ENCODE results near the gene PHF21B.

The PHF21B gene

DNA sequence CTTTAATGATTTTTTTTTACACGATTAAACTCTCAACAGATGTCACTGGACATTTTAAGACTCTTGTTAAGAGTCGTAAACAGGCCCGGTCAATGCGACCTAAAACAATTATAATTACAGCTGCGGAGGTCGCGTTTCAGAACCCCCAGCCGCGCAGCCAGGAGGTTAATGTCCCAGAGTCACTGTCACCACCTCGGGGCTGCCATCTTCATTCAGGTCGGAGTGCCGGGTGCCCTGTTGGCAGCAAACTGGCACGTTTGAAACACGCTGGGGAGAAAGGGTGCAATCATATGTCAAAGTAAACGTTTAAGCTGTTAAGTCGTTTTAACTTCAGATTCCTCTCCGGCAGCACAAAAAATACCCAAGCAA, 711 bp upstream of the PHF21B start:
- Histone ChIP-seq H3K4me3 (ENCODE audit: low read length) (no peak overlapping the region), H3K9ac (ENCODE audit: low read length) (no peak overlapping the region), H3K9me3 (ENCODE audit: control insufficient read depth, low read length) (no peaks in the 10 kb centered on the region), H3K36me3 (ENCODE audit: control insufficient read depth, insufficient read depth, low read length) (no peaks in the 10 kb centered on the region), H3K4me1 (ENCODE audit: control insufficient read depth, insufficient read depth, low read length) (no peaks in the 10 kb centered on the region), H3K27me3 (ENCODE audit: control insufficient read depth, insufficient read depth, low read length) (peaks cover 66% of the 10 kb centered on the region)

DNA sequence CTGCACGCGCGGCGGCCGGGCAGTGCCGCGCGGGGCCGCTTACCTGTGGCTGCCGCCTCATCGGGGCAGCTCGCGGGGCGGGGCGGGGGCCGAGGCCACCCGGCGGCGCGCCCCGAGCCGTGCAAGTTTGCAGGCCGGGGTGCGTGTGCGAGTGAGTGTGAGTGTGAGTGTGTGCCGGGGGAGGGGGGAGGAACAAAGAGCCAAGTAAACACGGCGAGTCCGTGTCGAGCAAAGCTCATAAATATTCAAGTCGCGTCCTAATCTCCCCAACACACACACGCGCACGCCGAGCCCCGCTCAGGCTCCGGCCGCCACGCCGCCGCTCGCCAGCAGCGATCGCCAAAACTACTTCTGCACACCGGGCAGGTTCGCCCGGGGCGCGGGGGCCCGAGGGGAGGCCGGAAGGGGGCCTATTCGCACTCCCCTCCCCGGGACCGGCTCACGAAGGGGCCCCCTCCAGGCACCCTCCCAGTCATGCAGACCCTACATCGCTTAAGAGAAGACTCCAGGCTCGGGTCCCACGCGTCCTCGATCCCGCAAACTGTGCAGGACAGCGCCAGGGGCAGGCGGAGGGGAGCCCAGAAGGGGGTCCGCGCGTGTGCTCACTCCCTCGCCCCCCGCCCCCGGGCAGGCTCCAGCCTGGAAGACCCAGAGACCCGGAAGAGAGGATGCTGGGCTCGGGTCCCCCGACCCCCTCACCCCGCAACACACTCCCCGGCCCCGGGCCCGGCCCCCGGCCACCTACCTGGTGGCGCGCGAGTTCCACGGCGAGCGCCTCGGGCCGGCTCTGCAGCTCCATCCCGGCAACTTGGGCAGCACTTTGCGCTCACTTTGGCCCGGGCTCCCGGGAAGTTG, 827 bp downstream of the PHF21B start:
- peaks cover 75% of the 10 kb centered on the region for H3K27me3 ChIP-seq (ENCODE audit: control insufficient read depth, insufficient read depth, low read length)
- H3K9ac ChIP-seq (ENCODE audit: low read length) = no peak overlapping the region
- H3K36me3 ChIP-seq (ENCODE audit: control insufficient read depth, insufficient read depth, low read length) = no peaks in the 10 kb centered on the region
- no peaks in the 10 kb centered on the region for H3K9me3 ChIP-seq (ENCODE audit: control insufficient read depth, low read length)
- no peak overlapping the region for H3K4me3 ChIP-seq (ENCODE audit: low read length)
- H3K4me1 ChIP-seq (ENCODE audit: control insufficient read depth, insufficient read depth, low read length) = no peaks in the 10 kb centered on the region

DNA sequence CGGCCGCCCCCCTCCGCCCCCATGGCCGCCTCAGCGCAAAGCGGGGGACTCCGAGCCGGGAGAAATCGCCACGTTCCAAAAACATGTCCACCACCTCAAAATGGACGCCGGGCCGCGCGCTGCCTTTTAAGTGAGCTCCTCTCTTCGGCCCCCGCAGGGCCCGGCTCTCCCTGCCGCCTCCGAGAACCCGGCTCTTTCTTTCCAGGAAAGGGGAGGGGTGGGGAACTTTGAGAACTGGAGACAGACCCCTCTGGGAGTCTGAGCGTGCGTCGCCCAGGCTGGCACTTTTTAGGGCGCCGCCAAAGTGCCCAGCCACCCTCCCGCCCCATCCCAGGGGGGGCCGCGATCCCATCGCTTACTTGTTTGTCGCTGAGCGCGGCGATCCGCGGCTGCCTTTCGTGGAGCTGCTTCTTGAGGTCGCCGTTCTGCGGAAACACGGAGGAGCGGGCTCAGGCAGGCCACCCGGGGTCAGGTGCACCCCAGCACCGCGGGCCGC, 1.6 kb downstream of the PHF21B start:
- Histone ChIP-seq H3K36me3 (ENCODE audit: control insufficient read depth, insufficient read depth, low read length) (no peaks in the 10 kb centered on the region), H3K9ac (ENCODE audit: low read length) (no peak overlapping the region), H3K9me3 (ENCODE audit: control insufficient read depth, low read length) (no peaks in the 10 kb centered on the region), H3K27me3 (ENCODE audit: control insufficient read depth, insufficient read depth, low read length) (peaks cover 75% of the 10 kb centered on the region), H3K4me1 (ENCODE audit: control insufficient read depth, insufficient read depth, low read length) (no peaks in the 10 kb centered on the region), H3K4me3 (ENCODE audit: low read length) (no peak overlapping the region)

DNA sequence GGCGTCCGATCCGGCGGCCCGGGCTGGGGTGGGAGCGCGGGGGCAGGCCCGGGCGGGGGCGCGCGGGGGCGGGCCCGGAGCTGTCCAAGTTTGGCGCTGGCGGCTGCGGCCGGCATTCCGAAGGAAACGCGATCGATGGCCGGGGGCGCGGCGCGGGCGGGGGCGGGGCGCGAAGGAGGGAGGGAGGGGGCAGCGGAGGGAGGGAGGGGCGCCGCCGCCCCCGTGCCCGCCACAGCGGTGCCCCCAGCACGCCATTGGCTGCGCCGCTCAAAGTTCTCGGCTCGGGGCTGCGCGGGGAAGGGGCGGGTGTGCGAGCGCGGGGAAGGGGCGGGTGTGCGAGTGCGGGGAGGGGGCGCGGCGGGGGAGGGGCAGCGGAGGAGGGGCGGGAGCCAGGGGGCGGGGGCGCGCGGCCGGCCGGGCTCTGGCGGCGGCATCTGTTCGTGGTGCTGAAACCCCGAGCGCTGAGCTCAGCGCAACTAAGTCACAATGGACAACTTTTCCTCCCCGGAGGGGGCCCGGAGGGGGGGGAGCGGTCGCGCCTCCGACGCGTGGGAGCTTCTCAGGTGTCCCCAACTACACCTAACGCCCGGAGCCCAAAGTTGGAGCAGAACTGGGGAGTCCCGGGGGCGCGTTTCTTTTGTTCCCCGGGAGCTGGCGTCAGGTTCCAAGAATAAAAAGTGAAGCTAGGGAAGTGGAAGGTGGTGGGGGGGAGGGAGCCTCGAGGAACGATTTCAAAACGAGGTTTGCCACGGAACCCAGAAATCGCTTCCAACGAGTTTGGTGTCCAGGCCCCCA, 2.2 kb downstream of the PHF21B start:
- H3K9ac ChIP-seq (ENCODE audit: low read length) = no peak overlapping the region

DNA sequence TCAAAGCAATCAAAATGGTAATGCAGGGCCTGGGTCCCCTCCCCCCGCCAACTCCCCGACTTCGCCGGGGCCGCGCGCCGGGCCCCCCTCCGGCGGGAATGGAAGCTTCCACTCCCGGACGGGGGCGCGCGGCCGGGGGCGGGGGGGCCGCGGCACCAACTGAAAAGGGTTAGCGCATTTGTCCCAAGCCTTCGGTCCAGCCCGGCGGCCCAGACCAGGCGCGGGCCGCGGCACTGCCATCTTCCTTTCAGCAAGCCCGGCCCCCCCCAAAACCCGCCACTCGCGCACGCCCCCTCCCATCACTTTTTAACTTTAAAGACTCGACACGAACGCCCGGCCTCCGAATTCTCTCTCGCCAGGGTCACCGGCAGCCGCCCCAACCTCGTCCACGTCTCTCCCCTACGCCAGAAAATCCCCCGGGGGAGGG, 2.8 kb downstream of the PHF21B start:
- Histone ChIP-seq H3K9ac (ENCODE audit: low read length) (no peak overlapping the region), H3K4me3 (ENCODE audit: low read length) (no peak overlapping the region), H3K36me3 (ENCODE audit: control insufficient read depth, insufficient read depth, low read length) (no peaks in the 10 kb centered on the region), H3K27me3 (ENCODE audit: control insufficient read depth, insufficient read depth, low read length) (peaks cover 64% of the 10 kb centered on the region), H3K4me1 (ENCODE audit: control insufficient read depth, insufficient read depth, low read length) (no peaks in the 10 kb centered on the region), H3K9me3 (ENCODE audit: control insufficient read depth, low read length) (no peaks in the 10 kb centered on the region)

More for the DNA sequence above, 2.2 kb downstream of the PHF21B start:
- H3K4me3 ChIP-seq (ENCODE audit: low read length) = no peak overlapping the region
- H3K4me1 ChIP-seq (ENCODE audit: control insufficient read depth, insufficient read depth, low read length) = no peaks in the 10 kb centered on the region
- peaks cover 69% of the 10 kb centered on the region for H3K27me3 ChIP-seq (ENCODE audit: control insufficient read depth, insufficient read depth, low read length)
- H3K36me3 ChIP-seq (ENCODE audit: control insufficient read depth, insufficient read depth, low read length) = no peaks in the 10 kb centered on the region
- no peaks in the 10 kb centered on the region for H3K9me3 ChIP-seq (ENCODE audit: control insufficient read depth, low read length)

DNA sequence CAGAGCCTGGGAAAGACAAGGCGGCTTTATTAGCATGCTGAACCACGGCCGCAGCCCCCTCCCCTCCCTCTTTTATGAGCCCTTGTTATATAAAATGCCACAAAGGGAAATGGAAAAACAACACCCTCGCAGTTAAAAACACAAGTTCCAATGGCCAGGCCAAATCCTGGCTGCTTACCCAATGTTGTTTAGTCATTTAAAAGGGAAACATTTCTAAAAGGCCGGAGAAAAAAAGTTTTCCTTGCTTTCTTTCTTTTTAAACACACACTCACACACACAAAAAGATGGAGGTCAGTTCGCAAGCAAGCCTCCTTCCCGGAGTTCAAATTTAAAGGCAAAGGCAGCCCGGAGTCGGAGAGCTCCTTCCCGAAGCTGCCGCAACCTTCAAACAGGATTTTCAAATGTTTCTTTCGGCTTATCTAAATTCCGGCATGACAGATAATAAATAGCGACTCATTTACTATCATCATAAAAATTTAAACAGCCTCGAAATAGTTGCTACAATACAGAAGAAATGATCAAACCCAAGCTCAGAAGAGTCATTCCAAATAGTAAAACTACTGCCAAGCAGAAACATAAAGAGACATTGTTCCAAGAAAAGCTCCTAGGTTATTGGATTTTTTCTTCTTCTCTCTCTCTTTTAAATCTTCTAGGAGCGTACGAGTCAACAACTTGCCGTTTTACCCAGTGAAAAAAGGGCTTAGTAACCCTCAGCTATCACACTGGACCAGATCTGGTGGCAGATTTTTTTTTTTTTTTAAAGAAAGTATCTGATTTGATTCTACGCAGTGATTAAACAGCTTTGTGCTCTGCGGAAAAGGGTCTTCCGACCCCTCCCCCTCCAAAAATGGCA, 3.5 kb downstream of the PHF21B start:
- Histone ChIP-seq H3K9me3 (ENCODE audit: control insufficient read depth, low read length) (no peaks in the 10 kb centered on the region), H3K9ac (ENCODE audit: low read length) (no peak overlapping the region), H3K27me3 (ENCODE audit: control insufficient read depth, insufficient read depth, low read length) (peaks cover 57% of the 10 kb centered on the region), H3K4me1 (ENCODE audit: control insufficient read depth, insufficient read depth, low read length) (no peaks in the 10 kb centered on the region), H3K36me3 (ENCODE audit: control insufficient read depth, insufficient read depth, low read length) (no peaks in the 10 kb centered on the region), H3K4me3 (ENCODE audit: low read length) (no peak overlapping the region)

DNA sequence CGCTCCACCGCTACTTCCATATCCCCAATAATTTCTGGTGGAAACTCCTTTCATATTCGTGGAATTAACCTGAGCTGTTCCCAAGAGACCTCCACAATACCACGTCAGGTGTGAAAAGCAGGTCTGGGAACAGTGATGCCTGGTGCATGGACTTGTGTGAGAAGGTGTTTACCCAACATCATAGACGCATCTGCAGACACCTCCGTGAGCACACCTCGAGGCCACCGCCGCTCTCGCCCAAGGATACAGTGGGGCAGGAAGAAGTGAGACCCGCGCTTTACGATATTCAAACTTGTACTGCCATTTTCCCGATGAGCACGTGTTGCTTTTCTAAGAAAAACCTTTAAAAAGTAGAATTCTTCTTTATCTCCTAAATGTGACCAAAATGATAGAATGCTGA, 8.2 kb downstream of the PHF21B start:
- Histone ChIP-seq H3K4me3 (ENCODE audit: low read length) (no peak overlapping the region), H3K9me3 (ENCODE audit: control insufficient read depth, low read length) (no peaks in the 10 kb centered on the region), H3K27me3 (ENCODE audit: control insufficient read depth, insufficient read depth, low read length) (peaks cover 31% of the 10 kb centered on the region), H3K4me1 (ENCODE audit: control insufficient read depth, insufficient read depth, low read length) (no peaks in the 10 kb centered on the region), H3K36me3 (ENCODE audit: control insufficient read depth, insufficient read depth, low read length) (no peaks in the 10 kb centered on the region), H3K9ac (ENCODE audit: low read length) (no peak overlapping the region)

DNA sequence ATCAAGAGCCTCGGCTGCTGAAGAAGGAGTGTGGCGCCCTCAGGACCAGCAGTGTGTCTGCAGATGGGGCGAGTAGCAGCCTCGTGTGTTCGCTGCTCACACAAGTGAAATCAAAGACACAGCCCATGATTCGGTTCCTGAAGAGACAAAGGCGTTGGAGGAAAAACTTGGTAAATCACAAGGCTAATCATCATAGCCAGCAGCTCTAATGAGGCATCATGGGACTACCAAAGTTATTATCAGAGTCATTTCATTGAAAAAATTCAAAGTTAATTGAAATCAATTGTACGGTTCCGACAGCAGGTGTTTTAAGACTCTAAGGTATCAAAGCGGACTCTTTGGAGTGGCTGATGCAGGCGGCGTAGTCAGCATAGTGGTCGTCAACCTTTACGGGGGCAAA, 9.5 kb downstream of the PHF21B start:
- no peaks in the 10 kb centered on the region for H3K36me3 ChIP-seq (ENCODE audit: control insufficient read depth, insufficient read depth, low read length)
- H3K4me1 ChIP-seq (ENCODE audit: control insufficient read depth, insufficient read depth, low read length) = no peaks in the 10 kb centered on the region
- H3K9ac ChIP-seq (ENCODE audit: low read length) = no peak overlapping the region
- H3K9me3 ChIP-seq (ENCODE audit: control insufficient read depth, low read length) = no peaks in the 10 kb centered on the region
- peaks cover 18% of the 10 kb centered on the region for H3K27me3 ChIP-seq (ENCODE audit: control insufficient read depth, insufficient read depth, low read length)
- no peak overlapping the region for H3K4me3 ChIP-seq (ENCODE audit: low read length)

DNA sequence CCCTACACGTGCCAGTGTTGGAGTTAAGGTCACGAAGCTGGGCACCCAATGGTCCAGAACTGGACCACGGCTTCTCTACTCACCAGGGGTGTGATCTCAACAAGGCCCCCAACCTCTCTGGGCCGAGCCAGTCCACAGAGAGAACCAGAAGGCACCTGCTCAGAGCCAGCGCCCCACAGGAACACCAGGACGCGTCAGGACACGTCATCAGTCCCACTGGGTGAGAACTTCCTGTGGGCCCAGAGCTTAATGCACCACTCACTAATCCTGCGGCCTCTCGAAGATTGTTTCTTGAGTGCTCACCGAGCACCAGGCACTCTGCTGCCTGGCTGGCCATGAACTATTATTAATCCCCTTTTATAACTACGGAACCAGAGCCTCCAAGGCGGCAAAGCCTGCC, 10.1 kb downstream of the PHF21B start:
- Histone ChIP-seq H3K9ac (ENCODE audit: low read length) (no peak overlapping the region), H3K27me3 (ENCODE audit: control insufficient read depth, insufficient read depth, low read length) (peaks cover 12% of the 10 kb centered on the region), H3K9me3 (ENCODE audit: control insufficient read depth, low read length) (no peaks in the 10 kb centered on the region), H3K4me3 (ENCODE audit: low read length) (no peak overlapping the region), H3K36me3 (ENCODE audit: control insufficient read depth, insufficient read depth, low read length) (no peaks in the 10 kb centered on the region), H3K4me1 (ENCODE audit: control insufficient read depth, insufficient read depth, low read length) (no peaks in the 10 kb centered on the region)

DNA sequence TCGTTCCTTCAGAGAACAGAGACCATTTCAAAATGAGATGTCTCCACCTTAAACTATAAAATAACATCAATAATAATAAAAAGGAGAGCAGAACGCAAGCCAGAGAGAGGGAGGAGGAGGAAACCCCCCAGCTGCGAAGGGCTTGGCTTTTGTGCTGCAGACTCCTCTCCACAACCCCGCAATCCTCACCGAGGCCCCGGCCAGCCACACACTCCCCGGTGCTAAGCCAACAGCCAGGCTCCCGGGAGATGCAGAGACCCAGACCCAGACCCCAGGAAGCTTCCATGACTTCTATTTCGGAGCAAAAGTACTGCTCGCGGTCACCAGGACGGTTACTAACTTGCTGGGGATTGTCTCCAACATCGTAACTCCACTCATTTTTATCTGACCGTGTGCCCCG, 10.6 kb downstream of the PHF21B start:
- Histone ChIP-seq H3K9ac (ENCODE audit: low read length) (no peak overlapping the region), H3K4me3 (ENCODE audit: low read length) (no peak overlapping the region), H3K4me1 (ENCODE audit: control insufficient read depth, insufficient read depth, low read length) (no peaks in the 10 kb centered on the region), H3K27me3 (ENCODE audit: control insufficient read depth, insufficient read depth, low read length) (peaks cover 8% of the 10 kb centered on the region), H3K9me3 (ENCODE audit: control insufficient read depth, low read length) (no peaks in the 10 kb centered on the region), H3K36me3 (ENCODE audit: control insufficient read depth, insufficient read depth, low read length) (no peaks in the 10 kb centered on the region)

DNA sequence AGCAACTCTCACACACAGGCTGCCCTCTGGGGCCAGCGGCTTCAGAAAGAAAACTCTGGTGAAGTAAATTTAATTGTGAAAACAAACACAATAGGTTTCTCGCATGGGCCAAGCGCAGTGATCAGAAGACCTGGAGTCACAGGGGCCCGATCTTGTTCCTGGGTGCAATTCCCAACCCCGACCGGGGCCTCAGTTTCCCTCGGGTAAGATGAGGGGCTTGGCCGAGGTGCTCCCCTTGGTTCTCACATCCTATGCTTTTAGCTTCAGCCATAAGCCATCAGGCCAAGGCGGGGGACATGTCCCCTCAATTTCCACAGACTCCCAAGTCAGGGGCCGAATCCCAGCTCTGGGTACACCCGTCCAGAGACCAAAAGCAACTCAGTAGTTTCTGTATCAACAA, 11.5 kb downstream of the PHF21B start:
- Histone ChIP-seq H3K4me3 (ENCODE audit: low read length) (no peak overlapping the region), H3K4me1 (ENCODE audit: control insufficient read depth, insufficient read depth, low read length) (no peaks in the 10 kb centered on the region), H3K9ac (ENCODE audit: low read length) (no peak overlapping the region), H3K36me3 (ENCODE audit: control insufficient read depth, insufficient read depth, low read length) (no peaks in the 10 kb centered on the region), H3K9me3 (ENCODE audit: control insufficient read depth, low read length) (no peaks in the 10 kb centered on the region), H3K27me3 (ENCODE audit: control insufficient read depth, insufficient read depth, low read length) (peaks cover 8% of the 10 kb centered on the region)
